Measurements from ENCODE around the gene ATP1A4.
"Not testable (repeated sequence)": the region's sequence is repeated elsewhere in the genome, so short reads cannot be mapped to it uniquely, and the experiment has no call there.

The ATP1A4 gene

DNA sequence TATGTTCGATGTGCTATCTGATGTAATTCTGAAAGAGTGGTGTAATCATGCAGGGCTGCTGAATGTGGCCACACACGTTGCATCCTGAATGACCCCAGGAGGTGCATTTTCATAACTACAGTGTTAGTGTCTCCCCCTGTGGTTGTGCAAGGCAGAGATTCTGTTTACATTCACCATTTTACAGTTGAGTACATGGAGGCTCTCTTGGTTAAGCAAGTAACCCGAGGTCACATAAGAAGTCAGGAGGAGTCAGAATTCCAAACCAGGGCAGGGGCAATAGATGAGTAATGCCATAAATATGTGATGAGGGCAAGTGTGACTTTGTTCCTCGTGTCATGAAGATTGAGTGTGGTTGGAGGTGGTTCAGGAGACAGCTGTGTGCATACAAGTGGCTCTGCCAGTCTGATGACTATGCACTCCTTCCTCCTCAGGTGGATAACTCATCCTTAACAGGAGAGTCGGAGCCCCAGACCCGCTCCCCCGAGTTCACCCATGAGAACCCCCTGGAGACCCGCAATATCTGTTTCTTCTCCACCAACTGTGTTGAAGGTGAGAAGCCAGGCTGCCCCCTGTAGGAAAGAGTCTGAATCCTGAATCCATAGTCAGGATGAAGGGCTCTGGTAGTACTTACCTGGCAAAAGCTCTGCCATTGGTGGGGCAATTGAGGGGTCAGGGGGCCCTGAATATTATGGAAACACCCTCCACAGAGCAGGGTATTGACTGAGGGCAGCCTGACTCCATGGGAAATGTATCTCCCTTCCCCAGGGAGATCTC is 26.5 kb upstream of the ATP1A4 start:
- DNase-seq, result no peak

GRCh38 chr1:160125746-160126145 is 25.7 kb upstream of the ATP1A4 start:
- no peak for DNase-seq

- DNase-seq, result not testable (repeated sequence)
These were observed 25.1 kb upstream of the ATP1A4 start for GRCh38 chr1:160126342-160126741.

- DNase-seq, result no peak
These were observed 24.0 kb upstream of the ATP1A4 start for GRCh38 chr1:160127381-160127780.

GRCh38 chr1:160127865-160128523 is 23.4 kb upstream of the ATP1A4 start:
- no peak for DNase-seq

GRCh38 chr1:160128636-160129035 is 22.8 kb upstream of the ATP1A4 start:
- DNase-seq, result no peak

GRCh38 chr1:160129046-160129445 is 22.4 kb upstream of the ATP1A4 start:
- DNase-seq, result no peak

DNA sequence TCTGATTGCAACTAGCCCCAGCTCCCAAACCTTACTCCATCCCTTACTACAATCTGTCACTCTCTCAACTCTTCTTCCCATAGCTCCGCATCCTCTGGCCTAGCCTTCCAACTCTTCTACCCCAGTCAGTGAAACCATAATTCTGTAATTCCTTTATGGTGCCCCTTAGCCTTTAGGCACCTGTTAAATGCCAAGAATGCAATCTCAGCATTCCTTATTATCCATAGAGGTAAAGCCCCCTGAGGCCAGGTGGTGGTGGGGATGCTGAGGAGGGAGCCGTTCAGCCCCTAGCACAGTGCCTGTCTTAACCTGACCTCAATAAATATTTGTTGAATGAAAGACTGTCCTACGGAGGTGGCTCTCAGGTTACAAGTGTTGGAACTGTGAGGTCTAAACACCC is 21.8 kb upstream of the ATP1A4 start:
- no peak for DNase-seq

- no peak for DNase-seq
These were observed 21.4 kb upstream of the ATP1A4 start for GRCh38 chr1:160129966-160130365.

DNA sequence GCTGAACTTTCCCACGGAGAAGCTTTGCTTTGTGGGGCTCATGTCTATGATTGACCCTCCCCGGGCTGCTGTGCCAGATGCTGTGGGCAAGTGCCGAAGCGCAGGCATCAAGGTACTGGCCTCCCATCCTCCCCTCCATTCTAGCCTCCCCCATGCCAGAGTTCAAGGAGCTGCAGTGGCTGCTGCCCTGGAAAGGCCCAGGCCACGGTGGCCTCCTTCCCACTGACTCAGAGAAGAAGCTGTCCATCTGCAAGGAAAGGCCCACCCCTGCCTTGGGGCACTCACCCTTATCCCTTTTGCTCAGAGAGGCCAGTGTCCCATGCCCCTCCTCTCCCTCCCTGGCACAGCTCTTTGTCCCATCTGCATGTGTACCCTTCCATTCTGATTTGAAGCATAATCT is 20.9 kb upstream of the ATP1A4 start:
- DNase-seq, result no peak

DNA sequence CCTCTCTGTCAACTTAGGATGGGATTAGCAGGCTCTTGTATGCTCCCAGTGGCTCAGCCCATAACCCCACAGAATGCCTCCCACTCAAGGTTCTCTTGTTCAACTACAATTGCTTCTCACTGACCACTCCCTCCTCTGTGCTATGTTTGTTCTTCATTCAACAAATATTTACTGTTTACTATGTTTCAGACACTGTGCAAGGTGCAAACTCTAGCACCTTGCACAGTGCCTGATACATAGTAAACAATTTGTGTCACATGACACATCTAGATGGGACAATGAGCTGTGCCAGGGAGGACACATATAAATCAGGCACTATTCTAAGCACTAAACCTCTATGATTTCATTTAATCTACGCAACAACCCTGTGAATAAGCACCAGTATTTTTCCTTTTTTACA is 20.5 kb upstream of the ATP1A4 start:
- no peak for DNase-seq

DNA sequence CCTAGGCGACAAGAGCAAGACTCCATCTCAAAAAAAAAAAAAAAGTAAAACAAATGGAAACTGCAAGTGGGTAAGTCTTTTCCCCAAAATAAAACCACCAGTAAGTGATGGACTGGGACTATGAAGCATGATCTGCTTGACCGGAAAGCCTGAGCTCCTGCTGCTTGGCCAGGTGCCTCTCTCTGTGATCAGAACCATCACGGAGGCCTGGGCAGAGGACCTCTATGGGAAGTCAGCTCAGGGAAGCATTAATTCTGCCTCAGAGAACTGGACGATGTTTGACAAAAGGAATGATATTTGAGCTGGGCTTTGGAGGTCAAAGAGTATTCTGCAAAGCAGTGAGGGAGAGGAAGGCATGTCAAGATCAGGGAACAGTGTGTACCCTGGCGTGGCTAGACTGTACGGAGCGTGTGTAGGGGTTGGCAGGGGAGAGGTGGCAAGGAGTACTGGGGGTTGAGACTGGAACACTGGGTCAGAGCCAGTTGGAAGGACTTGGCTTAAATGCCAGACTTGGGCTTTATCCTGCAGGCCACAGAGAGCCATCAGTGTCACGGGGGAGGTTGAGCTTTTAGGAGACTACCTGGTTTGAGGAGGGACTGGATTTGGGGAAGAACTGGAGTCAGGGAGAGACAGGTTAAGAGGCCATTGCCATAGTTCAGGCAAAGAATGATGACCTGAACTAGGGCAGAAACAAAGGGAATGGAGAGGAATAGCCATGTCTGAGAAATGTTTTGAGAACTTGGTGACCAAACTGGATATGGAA is 19.4 kb upstream of the ATP1A4 start:
- no peak for DNase-seq

GRCh38 chr1:160133990-160134770 is 17.2 kb upstream of the ATP1A4 start:
- DNase-seq, result no peak

DNA sequence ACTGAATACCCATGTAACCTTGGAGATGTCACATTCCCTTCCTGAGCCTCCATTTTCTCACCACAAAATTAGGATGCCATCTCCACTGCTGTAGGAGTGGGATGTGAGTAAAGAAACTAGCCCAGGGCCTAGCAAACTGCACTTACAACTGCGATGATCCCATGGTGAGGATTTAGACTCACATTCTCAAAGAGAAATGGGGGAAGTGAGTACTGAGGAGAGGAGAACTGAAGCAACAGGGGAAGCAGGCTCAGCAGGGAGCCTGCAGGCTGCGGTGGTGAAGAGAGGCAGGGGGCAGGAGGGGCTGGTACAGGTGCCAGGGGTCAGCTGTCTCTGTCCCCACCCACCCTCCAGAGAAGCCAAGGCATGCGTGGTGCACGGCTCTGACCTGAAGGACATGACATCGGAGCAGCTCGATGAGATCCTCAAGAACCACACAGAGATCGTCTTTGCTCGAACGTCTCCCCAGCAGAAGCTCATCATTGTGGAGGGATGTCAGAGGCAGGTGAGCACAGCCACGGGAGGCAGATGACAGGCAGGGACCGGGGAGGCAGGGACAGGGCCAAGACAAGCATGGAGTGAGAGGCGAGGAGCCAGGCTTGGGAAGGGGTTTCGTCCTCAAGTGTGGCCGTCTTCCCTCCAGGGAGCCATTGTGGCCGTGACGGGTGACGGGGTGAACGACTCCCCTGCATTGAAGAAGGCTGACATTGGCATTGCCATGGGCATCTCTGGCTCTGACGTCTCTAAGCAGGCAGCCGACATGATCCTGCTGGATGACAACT is 16.4 kb upstream of the ATP1A4 start:
- DNase-seq, result no peak

DNA sequence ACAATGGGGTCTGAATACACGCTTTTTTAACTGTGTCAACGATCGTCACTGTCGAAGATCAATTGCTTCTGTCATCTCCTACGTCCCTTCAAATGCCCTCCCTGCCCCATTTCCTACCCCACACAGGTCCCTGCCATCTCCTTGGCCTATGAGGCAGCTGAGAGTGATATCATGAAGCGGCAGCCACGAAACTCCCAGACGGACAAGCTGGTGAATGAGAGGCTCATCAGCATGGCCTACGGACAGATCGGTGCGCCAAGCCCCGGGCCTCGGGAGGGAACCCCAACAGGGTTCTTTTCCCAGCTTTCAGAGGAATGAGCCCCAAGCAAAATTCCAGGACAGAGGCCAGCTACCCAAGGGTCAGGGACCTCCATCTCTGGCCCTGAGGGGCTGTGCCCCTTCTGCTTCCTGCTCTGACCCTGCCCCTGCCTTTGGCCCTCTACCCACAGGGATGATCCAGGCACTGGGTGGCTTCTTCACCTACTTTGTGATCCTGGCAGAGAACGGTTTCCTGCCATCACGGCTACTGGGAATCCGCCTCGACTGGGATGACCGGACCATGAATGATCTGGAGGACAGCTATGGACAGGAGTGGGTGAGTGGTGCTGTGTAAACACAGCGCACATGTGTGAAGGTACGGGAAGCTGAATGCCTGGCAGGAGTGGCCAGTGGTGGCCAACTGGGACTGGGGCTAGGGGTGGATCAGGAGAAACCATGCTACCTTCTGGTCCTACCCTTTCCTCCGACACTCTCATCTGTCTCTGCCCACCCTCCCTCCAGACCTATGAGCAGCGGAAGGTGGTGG is 15.1 kb upstream of the ATP1A4 start:
- no peak for DNase-seq

- DNase-seq, result no peak
These were observed 14.5 kb upstream of the ATP1A4 start for GRCh38 chr1:160136926-160137200.

GRCh38 chr1:160137216-160137862 is 14.1 kb upstream of the ATP1A4 start:
- DNase-seq, result peak; percentile 94

GRCh38 chr1:160139840-160140239 is 11.6 kb upstream of the ATP1A4 start:
- DNase-seq, result no peak

DNA sequence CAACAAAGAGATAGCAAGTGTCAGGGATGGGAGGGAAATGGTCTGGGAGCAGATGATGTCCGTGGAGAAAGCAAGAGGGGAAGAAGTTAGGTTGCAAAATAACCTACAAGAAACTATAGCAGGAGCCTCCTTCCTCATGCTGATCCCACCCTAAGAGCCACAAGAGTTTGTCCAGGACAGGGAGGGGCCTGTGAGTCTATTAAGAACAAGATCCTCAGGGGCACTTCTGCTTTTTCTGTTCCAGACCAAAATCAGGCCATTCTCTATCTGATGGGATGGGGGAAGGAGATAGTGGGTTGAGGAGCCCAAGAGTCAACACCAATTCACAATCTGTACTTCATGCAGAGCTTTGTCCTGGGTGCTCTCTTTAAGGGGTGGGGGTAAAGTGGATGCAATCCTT is 7.7 kb upstream of the ATP1A4 start:
- no peak for DNase-seq

- no peak for DNase-seq
These were observed 6.5 kb upstream of the ATP1A4 start for GRCh38 chr1:160144921-160145320.

DNA sequence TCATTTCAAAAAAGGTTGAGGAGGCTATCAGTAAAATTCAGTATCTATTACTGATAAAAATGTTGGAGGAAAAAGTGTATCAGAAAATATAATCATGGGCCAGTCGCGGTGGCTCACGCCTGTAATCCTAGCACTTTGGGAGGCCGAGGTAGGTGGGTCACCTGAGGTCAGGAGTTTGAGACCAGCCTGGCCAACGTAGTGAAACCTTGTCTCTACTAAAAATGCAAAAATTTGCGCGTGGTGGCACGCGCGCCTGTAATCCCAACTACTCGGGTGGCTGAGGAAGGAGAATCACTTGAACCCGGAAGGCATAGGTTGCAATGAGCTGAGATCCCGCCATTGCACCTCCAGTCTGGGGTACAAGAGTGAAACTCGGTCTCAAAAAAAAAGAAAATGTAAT is 5.3 kb upstream of the ATP1A4 start:
- no peak for DNase-seq
